ENCODE measurements around the gene ALPG.

- TF ChIP-seq CTCF (IDR thresholded peaks at IDR 0.05), result no peak
- TF ChIP-seq POLR2A (IDR thresholded peaks at IDR 0.05), result no peak
These were observed 50.7 kb downstream of the ALPG start for GRCh38 chr2:232457121-232458011.
